Measurements from ENCODE around the gene LHFPL6.

LHFPL6 gene

GRCh38 chr13:39407786-39408185 is 195.2 kb downstream of the LHFPL6 start:
- DNase-seq = no peak

- DNase-seq = no peak
These were observed 195.9 kb downstream of the LHFPL6 start for GRCh38 chr13:39407138-39407537.

GRCh38 chr13:39406688-39407087 is 196.3 kb downstream of the LHFPL6 start:
- DNase-seq = no peak

GRCh38 chr13:39405596-39406205 is 197.3 kb downstream of the LHFPL6 start:
- DNase-seq = no peak

- no peak for DNase-seq
These were observed 197.9 kb downstream of the LHFPL6 start for GRCh38 chr13:39405107-39405506.

- DNase-seq = no peak
These were observed 199.9 kb downstream of the LHFPL6 start for GRCh38 chr13:39403106-39403505.

- DNase-seq = no peak
These were observed 200.6 kb downstream of the LHFPL6 start for GRCh38 chr13:39402221-39402970.

GRCh38 chr13:39401756-39402155 is 201.2 kb downstream of the LHFPL6 start:
- no peak for DNase-seq

GRCh38 chr13:39401046-39401705 is 201.8 kb downstream of the LHFPL6 start:
- DNase-seq = no peak

GRCh38 chr13:39399102-39399501 is 203.9 kb downstream of the LHFPL6 start:
- no peak for DNase-seq

GRCh38 chr13:39397896-39398265 is 205.1 kb downstream of the LHFPL6 start:
- no peak for DNase-seq

GRCh38 chr13:39397226-39397895 is 205.6 kb downstream of the LHFPL6 start:
- DNase-seq = no peak

- DNase-seq = no peak
These were observed 208.0 kb downstream of the LHFPL6 start for GRCh38 chr13:39394796-39395678.

- DNase-seq = no peak
These were observed 211.2 kb downstream of the LHFPL6 start for GRCh38 chr13:39391761-39392160.

- DNase-seq = no peak
These were observed 214.0 kb downstream of the LHFPL6 start for GRCh38 chr13:39389013-39389412.

GRCh38 chr13:39385621-39386231 is 217.3 kb downstream of the LHFPL6 start:
- DNase-seq = no peak

- DNase-seq = no peak
These were observed 217.8 kb downstream of the LHFPL6 start for GRCh38 chr13:39385154-39385553.

GRCh38 chr13:39381456-39381855 is 221.5 kb downstream of the LHFPL6 start:
- DNase-seq = no peak

GRCh38 chr13:39379667-39380655 is 223.0 kb downstream of the LHFPL6 start:
- DNase-seq = no peak

GRCh38 chr13:39379118-39379517 is 223.9 kb downstream of the LHFPL6 start:
- no peak for DNase-seq

GRCh38 chr13:39378306-39378705 is 224.7 kb downstream of the LHFPL6 start:
- no peak for DNase-seq
